Trophoblast cell (in vitro differentiated cells and primary cell): ENCODE data around the gene ADD1.
"Not testable (repeated sequence)": the region's sequence is repeated elsewhere in the genome, so short reads cannot be mapped to it uniquely, and the experiment has no call there.

ENCODE experiments used
- DNase-seq, 2 donors: peaks; one replicate each; pipeline ENCODE4 v3.0.0-alpha.2; 2016
- H2AFZ ChIP-seq: 2 replicates; pipeline ENCODE4 v1.6.1; 2013; ENCODE audit warnings: low read length, moderate library complexity, mild to moderate bottlenecking; ENCODE audit not compliant: insufficient read depth, poor library complexity
- H2AK5ac ChIP-seq: 2 replicates; pipeline ENCODE4 v1.6.1; 2013; ENCODE audit warnings: mild to moderate bottlenecking, low read length
- H2BK120ac ChIP-seq: 2 replicates; pipeline ENCODE4 v1.6.1; 2013; ENCODE audit warnings: low read length, mild to moderate bottlenecking, moderate library complexity; ENCODE audit not compliant: insufficient read depth, poor library complexity
- H2BK12ac ChIP-seq: 2 replicates; pipeline ENCODE4 v1.6.1; 2013; ENCODE audit warnings: mild to moderate bottlenecking, low read length, moderate library complexity
- H2BK5ac ChIP-seq: 2 replicates; pipeline ENCODE4 v1.6.1; 2013; ENCODE audit warnings: low read length, low read depth, moderate library complexity, mild to moderate bottlenecking; ENCODE audit not compliant: poor library complexity
- H3K14ac ChIP-seq: 2 replicates; pipeline ENCODE4 v1.6.1; 2013; ENCODE audit warnings: mild to moderate bottlenecking, low read length
- H3K18ac ChIP-seq: 2 replicates; pipeline ENCODE4 v1.6.1; 2013; ENCODE audit warnings: mild to moderate bottlenecking, low read length
- H3K23ac ChIP-seq: 2 replicates; pipeline ENCODE4 v1.6.1; 2013; ENCODE audit warnings: low read length
- H3K27ac ChIP-seq: 2 replicates; pipeline ENCODE4 v1.5.1; 2013; ENCODE audit warnings: low read depth, mild to moderate bottlenecking, inconsistent platforms, low read length, moderate library complexity
- H3K27me3 ChIP-seq: 2 replicates; pipeline ENCODE4 v1.6.1; 2013; ENCODE audit warnings: inconsistent platforms, mild to moderate bottlenecking, low read length, moderate library complexity; ENCODE audit not compliant: insufficient read depth
- H3K36me3 ChIP-seq, 2 experiments: 1 replicate in 1 of 2; 2 replicates in 1 of 2; pipeline ENCODE4 v1.6.1; 2013; ENCODE audit warnings: low read length in 2 of 2, mild to moderate bottlenecking in 2 of 2, moderate library complexity in 1 of 2; ENCODE audit not compliant: insufficient read depth in 2 of 2, control insufficient read depth in 1 of 2
- H3K4ac ChIP-seq: 2 replicates; pipeline ENCODE4 v1.6.1; 2013; ENCODE audit warnings: low read depth, mild to moderate bottlenecking, low read length, moderate library complexity
- H3K4me1 ChIP-seq, 2 experiments: 1 replicate in 1 of 2; 2 replicates in 1 of 2; pipeline ENCODE4 v1.6.1; 2013; ENCODE audit warnings: low read length in 2 of 2, mild to moderate bottlenecking in 2 of 2, moderate library complexity in 1 of 2; ENCODE audit not compliant: insufficient read depth in 2 of 2, control insufficient read depth in 1 of 2
- H3K4me2 ChIP-seq: 2 replicates; pipeline ENCODE4 v1.6.1; 2013; ENCODE audit warnings: inconsistent platforms, mild to moderate bottlenecking, low read length, moderate library complexity
- H3K4me3 ChIP-seq: 2 replicates; pipeline ENCODE4 v1.5.1; 2013; ENCODE audit warnings: mild to moderate bottlenecking, low read depth, low read length, inconsistent platforms
- H3K79me1 ChIP-seq: one replicate; pipeline ENCODE4 v1.6.1; 2013; ENCODE audit warnings: low read length
- H3K79me2 ChIP-seq: 2 replicates; pipeline ENCODE4 v1.6.1; 2013; ENCODE audit warnings: low read length, mild to moderate bottlenecking; ENCODE audit not compliant: control insufficient read depth, insufficient read depth, poor library complexity
- H3K9ac ChIP-seq: 2 replicates; pipeline ENCODE4 v1.6.1; 2013; ENCODE audit warnings: mild to moderate bottlenecking, low read length
- H3K9me3 ChIP-seq: 2 replicates; pipeline ENCODE4 v1.6.1; 2013; ENCODE audit warnings: low read depth, mild to moderate bottlenecking, control low read depth, inconsistent platforms, low read length; ENCODE audit not compliant: insufficient read depth
- H4K12ac ChIP-seq: 2 replicates; pipeline ENCODE4 v1.6.1; 2013; ENCODE audit warnings: low read depth, mild to moderate bottlenecking, low read length, moderate library complexity
- H4K8ac ChIP-seq: 2 replicates; pipeline ENCODE4 v1.6.1; 2013; ENCODE audit warnings: low read depth, mild to moderate bottlenecking, low read length, moderate library complexity
- H4K91ac ChIP-seq: one replicate; pipeline ENCODE4 v1.6.1; 2013; ENCODE audit warnings: low read depth, mild to moderate bottlenecking, low read length, moderate library complexity
- whole genome bisulfite sequencing: extraction: QIAGEN DNeasy Blood & Tissue Kit; methylation state at CpG from one replicate; pipeline ENCODE4 v1.1.7; 2013; ENCODE audit warnings: missing lambda C conversion rate; ENCODE audit not compliant: insufficient read length, insufficient coverage; ENCODE audit errors: extremely low coverage; 5-methylcytosine and 5-hydroxymethylcytosine counted together

The ADD1 gene

DNA sequence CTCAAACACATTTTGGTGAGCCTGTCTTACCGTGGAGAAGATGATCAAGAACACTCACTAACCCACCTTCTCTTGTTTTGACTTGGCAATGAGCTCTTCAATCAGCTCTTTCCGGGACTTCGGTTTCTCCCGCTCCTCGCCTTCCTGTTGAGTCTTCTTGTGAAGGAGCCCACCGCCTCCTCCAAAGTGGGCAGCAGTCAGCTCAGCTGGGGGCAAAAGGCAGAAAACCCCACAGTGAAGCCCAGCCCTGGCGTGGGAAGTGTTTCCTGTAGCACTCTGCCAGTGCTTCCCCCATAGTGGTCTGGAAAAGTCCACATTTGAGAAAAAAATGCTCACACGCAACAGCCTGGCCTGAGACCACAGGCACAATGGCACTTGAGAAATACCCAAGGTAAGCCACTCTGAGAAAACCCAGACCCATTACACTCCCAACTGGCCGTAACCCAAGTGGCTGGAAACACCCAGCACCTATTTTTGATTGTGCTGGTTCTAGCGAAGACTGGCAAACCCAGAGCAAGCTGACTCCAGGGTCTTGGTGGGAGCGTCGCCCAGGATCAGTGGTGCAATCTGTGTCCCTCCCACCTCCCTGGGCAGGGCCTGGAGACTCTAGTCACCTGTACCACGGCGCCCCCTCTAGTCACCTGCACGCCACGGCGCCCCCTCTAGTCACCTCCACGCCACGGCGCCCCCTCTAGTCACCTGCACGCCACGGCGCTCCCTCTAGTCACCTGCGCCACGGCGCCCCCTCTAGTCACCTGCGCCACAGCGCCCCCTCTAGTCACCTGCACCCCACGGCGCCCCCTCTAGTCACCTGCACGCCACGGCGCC lies 110.9 kb downstream of the ADD1 start:
- peaks cover 0 to 5% of the 10 kb centered on the region in 2 experiments for H3K4me1 ChIP-seq
- no peak overlapping the region for H3K9ac ChIP-seq
- no peak overlapping the region for H3K4me2 ChIP-seq
- H3K79me1 ChIP-seq, result no peaks in the 10 kb centered on the region
- H2BK5ac ChIP-seq, result no peak overlapping the region
- peaks cover 5% of the 10 kb centered on the region for H3K9me3 ChIP-seq
- no peak overlapping the region for H3K4me3 ChIP-seq
- H2AFZ ChIP-seq, result no peak overlapping the region
- no peak overlapping the region for H4K12ac ChIP-seq
- H3K18ac ChIP-seq, result no peak overlapping the region
- H3K14ac ChIP-seq, result no peak overlapping the region
- no peak overlapping the region for H3K27ac ChIP-seq
- no peak overlapping the region for H4K8ac ChIP-seq
- no peak overlapping the region for H3K23ac ChIP-seq
- H2AK5ac ChIP-seq, result no peak overlapping the region
- no peak overlapping the region for H2BK120ac ChIP-seq
- DNase-seq, result no peak
- WGBS, result no CpG with 5 or more reads among the region's 33 CpGs
- no peak overlapping the region for H4K91ac ChIP-seq
- H3K36me3 ChIP-seq, result peaks cover 45 to 52% of the 10 kb centered on the region in 2 experiments
- H2BK12ac ChIP-seq, result no peak overlapping the region
- no peak overlapping the region for H3K4ac ChIP-seq
- H3K27me3 ChIP-seq, result no peaks in the 10 kb centered on the region
- H3K79me2 ChIP-seq, result no peaks in the 10 kb centered on the region

DNA sequence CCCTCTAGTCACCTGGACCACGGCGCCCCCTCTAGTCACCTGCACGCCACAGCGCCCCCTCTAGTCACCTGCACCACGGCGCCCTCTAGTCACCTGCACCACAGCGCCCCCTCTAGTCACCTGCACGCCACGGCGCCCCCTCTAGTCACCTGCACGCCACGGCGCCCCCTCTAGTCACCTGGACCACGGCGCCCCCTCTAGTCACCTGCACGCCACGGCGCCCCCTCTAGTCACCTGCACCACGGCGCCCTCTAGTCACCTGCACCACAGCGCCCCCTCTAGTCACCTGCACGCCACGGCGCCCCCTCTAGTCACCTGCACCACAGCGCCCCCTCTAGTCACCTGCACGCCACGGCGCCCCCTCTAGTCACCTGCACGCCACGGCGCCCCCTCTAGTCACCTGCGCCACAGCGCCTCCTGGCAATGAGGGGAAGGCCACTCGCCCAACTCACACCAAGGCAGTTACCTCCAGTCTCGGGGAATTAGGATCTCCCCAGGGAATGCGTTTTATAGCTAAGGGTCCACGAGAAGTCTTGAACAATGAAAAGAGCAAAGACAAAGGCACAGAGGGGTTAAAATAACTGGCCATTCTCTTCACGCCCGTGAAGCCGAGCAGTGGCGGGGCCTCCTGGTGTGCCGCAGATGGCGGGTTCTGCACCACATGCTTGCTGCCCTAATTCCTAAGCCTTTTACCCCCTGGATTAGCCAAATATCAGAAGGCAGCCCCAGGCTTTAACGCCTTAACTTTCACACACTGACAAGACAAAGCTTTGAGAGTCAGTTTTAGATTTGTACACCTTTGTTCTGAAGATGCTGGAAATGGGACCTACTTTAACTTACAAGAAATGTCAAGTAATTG lies 111.8 kb downstream of the ADD1 start:
- WGBS, result no CpG with 5 or more reads among the region's 44 CpGs
- not testable (repeated sequence) for H4K8ac ChIP-seq, H3K23ac ChIP-seq, H3K9me3 ChIP-seq, H4K91ac ChIP-seq, H3K4me3 ChIP-seq, H3K27ac ChIP-seq, DNase-seq, H4K12ac ChIP-seq, H3K9ac ChIP-seq, H2AK5ac ChIP-seq, H2BK5ac ChIP-seq, H3K79me1 ChIP-seq, H3K14ac ChIP-seq, H3K4ac ChIP-seq, H2BK12ac ChIP-seq, H3K27me3 ChIP-seq, H3K18ac ChIP-seq, H2AFZ ChIP-seq, H2BK120ac ChIP-seq, H3K4me2 ChIP-seq, H3K79me2 ChIP-seq, H3K4me1 ChIP-seq
- H3K36me3 ChIP-seq, result peaks cover 37 to 44% of the 10 kb centered on the region in 2 experiments

DNA sequence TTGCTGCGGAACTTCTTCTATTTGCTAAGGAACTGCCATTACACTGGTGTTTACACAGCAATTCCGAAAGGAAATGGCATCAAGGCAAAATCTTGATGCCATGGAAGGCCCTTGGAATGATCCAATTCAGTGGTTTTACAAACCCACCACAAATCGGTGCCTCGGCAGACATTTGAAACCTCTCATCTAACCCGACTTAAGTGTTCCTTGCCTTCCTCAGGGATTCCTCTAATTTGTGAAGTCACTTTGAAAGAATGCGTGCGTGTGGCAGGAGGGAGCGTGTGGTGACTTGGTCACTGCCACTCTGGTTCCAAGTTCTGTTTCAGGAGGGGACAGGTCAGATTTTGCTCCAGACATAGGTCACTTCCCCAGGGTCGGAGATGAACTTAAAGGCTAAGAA lies 114.8 kb downstream of the ADD1 start:
- DNase-seq, result peak in 1 of 2 donors; percentile 54
- Histone ChIP-seq H4K8ac (no peak overlapping the region), H3K4me3 (no peak overlapping the region), H4K12ac (no peak overlapping the region), H3K27ac (no peak overlapping the region), H3K14ac (no peak overlapping the region), H2BK120ac (no peak overlapping the region), H2BK5ac (no peak overlapping the region), H2AFZ (no peak overlapping the region), H3K79me1 (peaks cover 4% of the 10 kb centered on the region), H3K23ac (no peak overlapping the region), H2AK5ac (no peak overlapping the region), H3K9me3 (peaks cover 5% of the 10 kb centered on the region), H3K36me3 (peaks cover 22 to 26% of the 10 kb centered on the region in 2 experiments), H3K18ac (no peak overlapping the region), H3K4me2 (peak overlapping the region; percentile 3), H3K4me1 (peaks cover 0 to 7% of the 10 kb centered on the region in 2 experiments), H3K9ac (no peak overlapping the region), H3K79me2 (peaks cover 5% of the 10 kb centered on the region), H3K4ac (no peak overlapping the region), H4K91ac (no peak overlapping the region), H2BK12ac (no peak overlapping the region), H3K27me3 (no peaks in the 10 kb centered on the region)
- WGBS, result no CpG with 5 or more reads among the region's 9 CpGs

DNA sequence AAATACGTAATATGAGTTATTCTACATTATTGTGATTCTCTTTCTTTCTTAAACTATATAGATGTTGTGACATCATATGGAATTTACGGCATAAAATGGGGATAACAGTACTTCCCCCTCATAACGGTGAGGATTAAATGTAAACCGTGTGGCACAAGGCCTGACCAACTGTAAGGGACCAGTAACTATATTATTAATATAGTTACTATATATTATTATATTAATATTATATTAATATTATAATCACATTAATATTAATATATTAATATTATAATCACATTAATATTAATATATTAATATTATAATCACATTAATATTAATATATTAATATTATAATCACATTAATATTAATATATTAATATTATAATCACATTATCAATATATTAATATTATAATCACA lies 116.8 kb downstream of the ADD1 start:
- not testable (repeated sequence) for H2BK120ac ChIP-seq, H3K14ac ChIP-seq, H2BK12ac ChIP-seq, H2AK5ac ChIP-seq, H3K23ac ChIP-seq, H3K4me3 ChIP-seq, DNase-seq, H3K4ac ChIP-seq, H3K18ac ChIP-seq, H3K79me2 ChIP-seq, H2AFZ ChIP-seq, H3K4me2 ChIP-seq, H3K27me3 ChIP-seq, H3K79me1 ChIP-seq, H2BK5ac ChIP-seq, H4K91ac ChIP-seq, H3K9me3 ChIP-seq, H3K9ac ChIP-seq, H4K8ac ChIP-seq, H4K12ac ChIP-seq, H3K27ac ChIP-seq
- no CpG with 5 or more reads among the region's 4 CpGs for WGBS
- peaks cover 9 to 12% of the 10 kb centered on the region in 2 experiments for H3K36me3 ChIP-seq
- peaks cover 0 to 11% of the 10 kb centered on the region in 2 experiments for H3K4me1 ChIP-seq
